Measurements from ENCODE around the gene FAM24A.

Gene FAM24A

GRCh38 chr10:122875843-122876466 is 34.5 kb upstream of the FAM24A start:
- no peak overlapping the region for H3K4me3 ChIP-seq (ENCODE audit: low read length in 2 of 2)
- H2AK5ac ChIP-seq (ENCODE audit: low read depth, low read length) = no peak overlapping the region
- H2AFZ ChIP-seq (ENCODE audit: low read length) = no peak overlapping the region
- no peaks in the 10 kb centered on the region for H3K36me3 ChIP-seq (replicated peaks in 1 of 2; ENCODE audit: control insufficient read depth in 2 of 2, insufficient read depth in 2 of 2, low read length in 2 of 2)
- peak overlapping the region; percentile 74 for H3K27ac ChIP-seq (replicated peaks; ENCODE audit: low read length)
- H2BK120ac ChIP-seq (ENCODE audit: low read depth, low read length) = no peak overlapping the region
- H2BK5ac ChIP-seq (ENCODE audit: low read length) = no peak overlapping the region
- H3K18ac ChIP-seq (ENCODE audit: low read length) = no peak overlapping the region
- no peak overlapping the region for H3K4ac ChIP-seq (ENCODE audit: low read length)
- peaks cover 0 to 3% of the 10 kb centered on the region in 2 donors for H3K9me3 ChIP-seq (replicated peaks in 1 of 2; ENCODE audit: control insufficient read depth in 2 of 2, insufficient read depth in 1 of 2, low read depth in 1 of 2, low read length in 2 of 2)
- H3K4me2 ChIP-seq (ENCODE audit: insufficient read depth, low read length, poor library complexity, severe bottlenecking) = peak overlapping the region; percentile 27
- peak; percentile 36 for DNase-seq (ENCODE audit: low spot score)
- H3K14ac ChIP-seq (ENCODE audit: low read length) = no peak overlapping the region
- no peak overlapping the region for H3K9ac ChIP-seq (ENCODE audit: low read depth, low read length, poor library complexity)
- H3K27me3 ChIP-seq (ENCODE audit: control insufficient read depth in 3 of 3, insufficient read depth in 3 of 3, low read depth in 1 of 3, low read length in 3 of 3) = no peaks in the 10 kb centered on the region
- H4K91ac ChIP-seq (ENCODE audit: low read depth, low read length, poor library complexity) = no peak overlapping the region
- no CpG with 5 or more reads among the region's 6 CpGs for WGBS, 2 donors (ENCODE audit: extremely low coverage in 2 of 2, insufficient read length in 2 of 2, insufficient replicate concordance in 1 of 2)
- no peak overlapping the region for H4K8ac ChIP-seq (ENCODE audit: low read depth, low read length)
- H3K79me1 ChIP-seq (ENCODE audit: low read depth, low read length) = no peaks in the 10 kb centered on the region
- peaks cover 12 to 14% of the 10 kb centered on the region in 2 donors for H3K4me1 ChIP-seq (ENCODE audit: control insufficient read depth in 2 of 2, insufficient read depth in 1 of 2, low read depth in 1 of 2, low read length in 2 of 2)
- no peak overlapping the region for H2BK12ac ChIP-seq (ENCODE audit: low read length)
- H2BK15ac ChIP-seq (ENCODE audit: low read length) = no peak overlapping the region
- no peak overlapping the region for H3K23ac ChIP-seq (ENCODE audit: low read depth, low read length, poor library complexity)

- Histone ChIP-seq H3K14ac (ENCODE audit: low read length) (no peak overlapping the region), H3K4me2 (ENCODE audit: insufficient read depth, low read length, poor library complexity, severe bottlenecking) (no peak overlapping the region), H3K18ac (ENCODE audit: low read length) (no peak overlapping the region), H3K4ac (ENCODE audit: low read length) (no peak overlapping the region), H2BK12ac (ENCODE audit: low read length) (no peak overlapping the region), H3K79me1 (ENCODE audit: low read depth, low read length) (no peaks in the 10 kb centered on the region), H4K8ac (ENCODE audit: low read depth, low read length) (no peak overlapping the region), H3K9me3 (replicated peaks in 1 of 2; ENCODE audit: control insufficient read depth in 2 of 2, insufficient read depth in 1 of 2, low read depth in 1 of 2, low read length in 2 of 2) (peaks cover 0 to 3% of the 10 kb centered on the region in 2 donors), H3K4me1 (ENCODE audit: control insufficient read depth in 2 of 2, insufficient read depth in 1 of 2, low read depth in 1 of 2, low read length in 2 of 2) (peaks cover 12 to 14% of the 10 kb centered on the region in 2 donors), H2BK15ac (ENCODE audit: low read length) (no peak overlapping the region), H3K36me3 (replicated peaks in 1 of 2; ENCODE audit: control insufficient read depth in 2 of 2, insufficient read depth in 2 of 2, low read length in 2 of 2) (no peaks in the 10 kb centered on the region), H2BK120ac (ENCODE audit: low read depth, low read length) (no peak overlapping the region), H2AK5ac (ENCODE audit: low read depth, low read length) (no peak overlapping the region), H4K91ac (ENCODE audit: low read depth, low read length, poor library complexity) (no peak overlapping the region), H2BK5ac (ENCODE audit: low read length) (no peak overlapping the region), H3K27ac (replicated peaks; ENCODE audit: low read length) (peak overlapping the region; percentile 74), H3K23ac (ENCODE audit: low read depth, low read length, poor library complexity) (no peak overlapping the region), H2AFZ (ENCODE audit: low read length) (no peak overlapping the region), H3K4me3 (ENCODE audit: low read length in 2 of 2) (no peak overlapping the region), H3K27me3 (ENCODE audit: control insufficient read depth in 3 of 3, insufficient read depth in 3 of 3, low read depth in 1 of 3, low read length in 3 of 3) (no peaks in the 10 kb centered on the region), H3K9ac (ENCODE audit: low read depth, low read length, poor library complexity) (no peak overlapping the region)
- no peak for DNase-seq (ENCODE audit: low spot score)
- WGBS, 2 donors (ENCODE audit: extremely low coverage in 2 of 2, insufficient read length in 2 of 2, insufficient replicate concordance in 1 of 2) = no CpG with 5 or more reads among the region's 1 CpG
Observed at GRCh38 chr10:122876467-122876855, 33.9 kb upstream of the FAM24A start.

- no peak overlapping the region for H3K23ac ChIP-seq (ENCODE audit: low read depth, low read length, poor library complexity)
- no peak overlapping the region for H3K4ac ChIP-seq (ENCODE audit: low read length)
- H3K4me1 ChIP-seq (ENCODE audit: control insufficient read depth in 2 of 2, insufficient read depth in 1 of 2, low read depth in 1 of 2, low read length in 2 of 2) = peaks cover 12 to 14% of the 10 kb centered on the region in 2 donors
- no CpG with 5 or more reads among the region's 1 CpG for WGBS, 2 donors (ENCODE audit: extremely low coverage in 2 of 2, insufficient read length in 2 of 2, insufficient replicate concordance in 1 of 2)
- H2AK5ac ChIP-seq (ENCODE audit: low read depth, low read length) = no peak overlapping the region
- no peak overlapping the region for H3K14ac ChIP-seq (ENCODE audit: low read length)
- no peak overlapping the region for H2BK120ac ChIP-seq (ENCODE audit: low read depth, low read length)
- H3K18ac ChIP-seq (ENCODE audit: low read length) = no peak overlapping the region
- peak overlapping the region; percentile 50 for H3K27ac ChIP-seq (replicated peaks; ENCODE audit: low read length)
- H2BK12ac ChIP-seq (ENCODE audit: low read length) = no peak overlapping the region
- H3K4me2 ChIP-seq (ENCODE audit: insufficient read depth, low read length, poor library complexity, severe bottlenecking) = no peak overlapping the region
- H3K79me1 ChIP-seq (ENCODE audit: low read depth, low read length) = no peaks in the 10 kb centered on the region
- no peak overlapping the region for H2BK15ac ChIP-seq (ENCODE audit: low read length)
- H3K9ac ChIP-seq (ENCODE audit: low read depth, low read length, poor library complexity) = no peak overlapping the region
- peaks cover 0 to 1% (median 0%) of the 10 kb centered on the region in 3 experiments for H3K27me3 ChIP-seq (ENCODE audit: control insufficient read depth in 3 of 3, insufficient read depth in 3 of 3, low read depth in 1 of 3, low read length in 3 of 3)
- H3K36me3 ChIP-seq (replicated peaks in 1 of 2; ENCODE audit: control insufficient read depth in 2 of 2, insufficient read depth in 2 of 2, low read length in 2 of 2) = no peaks in the 10 kb centered on the region
- H4K8ac ChIP-seq (ENCODE audit: low read depth, low read length) = no peak overlapping the region
- H2BK5ac ChIP-seq (ENCODE audit: low read length) = no peak overlapping the region
- DNase-seq (ENCODE audit: low spot score) = no peak
- no peak overlapping the region for H2AFZ ChIP-seq (ENCODE audit: low read length)
- H3K4me3 ChIP-seq (ENCODE audit: low read length in 2 of 2) = no peak overlapping the region
- H3K9me3 ChIP-seq (replicated peaks in 1 of 2; ENCODE audit: control insufficient read depth in 2 of 2, insufficient read depth in 1 of 2, low read depth in 1 of 2, low read length in 2 of 2) = peaks cover 0 to 3% of the 10 kb centered on the region in 2 donors
- H4K91ac ChIP-seq (ENCODE audit: low read depth, low read length, poor library complexity) = no peak overlapping the region
Observed at GRCh38 chr10:122877264-122877663, 33.1 kb upstream of the FAM24A start.

GRCh38 chr10:122878799-122879338 is 31.5 kb upstream of the FAM24A start:
- H3K23ac ChIP-seq (ENCODE audit: low read depth, low read length, poor library complexity) = no peak overlapping the region
- no peak overlapping the region for H2BK15ac ChIP-seq (ENCODE audit: low read length)
- H3K36me3 ChIP-seq (replicated peaks in 1 of 2; ENCODE audit: control insufficient read depth in 2 of 2, insufficient read depth in 2 of 2, low read length in 2 of 2) = no peaks in the 10 kb centered on the region
- no peaks in the 10 kb centered on the region for H3K79me1 ChIP-seq (ENCODE audit: low read depth, low read length)
- H3K4me2 ChIP-seq (ENCODE audit: insufficient read depth, low read length, poor library complexity, severe bottlenecking) = no peak overlapping the region
- no CpG with 5 or more reads among the region's 14 CpGs for WGBS, 2 donors (ENCODE audit: extremely low coverage in 2 of 2, insufficient read length in 2 of 2, insufficient replicate concordance in 1 of 2)
- peak overlapping the region in 1 of 2 donors; percentile 72 for H3K4me3 ChIP-seq (ENCODE audit: low read length in 2 of 2)
- peaks cover 0 to 4% (median 0%) of the 10 kb centered on the region in 3 experiments for H3K27me3 ChIP-seq (ENCODE audit: control insufficient read depth in 3 of 3, insufficient read depth in 3 of 3, low read depth in 1 of 3, low read length in 3 of 3)
- H4K91ac ChIP-seq (ENCODE audit: low read depth, low read length, poor library complexity) = no peak overlapping the region
- no peak overlapping the region for H2BK12ac ChIP-seq (ENCODE audit: low read length)
- peak overlapping the region; percentile 48 for H2AK5ac ChIP-seq (ENCODE audit: low read depth, low read length)
- no peak overlapping the region for H2AFZ ChIP-seq (ENCODE audit: low read length)
- no peak overlapping the region for H3K27ac ChIP-seq (replicated peaks; ENCODE audit: low read length)
- DNase-seq (ENCODE audit: low spot score) = no peak
- no peak overlapping the region for H3K9ac ChIP-seq (ENCODE audit: low read depth, low read length, poor library complexity)
- H3K4ac ChIP-seq (ENCODE audit: low read length) = no peak overlapping the region
- no peak overlapping the region for H4K8ac ChIP-seq (ENCODE audit: low read depth, low read length)
- no peak overlapping the region for H3K18ac ChIP-seq (ENCODE audit: low read length)
- H3K4me1 ChIP-seq (ENCODE audit: control insufficient read depth in 2 of 2, insufficient read depth in 1 of 2, low read depth in 1 of 2, low read length in 2 of 2) = peaks cover 12 to 14% of the 10 kb centered on the region in 2 donors
- H2BK5ac ChIP-seq (ENCODE audit: low read length) = peak overlapping the region; percentile 1
- H2BK120ac ChIP-seq (ENCODE audit: low read depth, low read length) = no peak overlapping the region
- H3K9me3 ChIP-seq (replicated peaks in 1 of 2; ENCODE audit: control insufficient read depth in 2 of 2, insufficient read depth in 1 of 2, low read depth in 1 of 2, low read length in 2 of 2) = peaks cover 0 to 3% of the 10 kb centered on the region in 2 donors
- no peak overlapping the region for H3K14ac ChIP-seq (ENCODE audit: low read length)
